Kidney (tissue), 14 donors: Measurements from ENCODE around the gene STAT5B. TPM values are rescaled to one million over a fixed set of nuclear protein-coding genes. Genes with fewer than 3 reads are reported as not detected.
"Not testable (repeated sequence)": the region's sequence is repeated elsewhere in the genome, so short reads cannot be mapped to it uniquely, and the experiment has no call there.

Source experiments
- DNase-seq, 5 donors: peaks; one replicate each; pipeline ENCODE4 v3.0.0-alpha.2; 2013 to 2020
- FAIRE-seq: peaks from 2 replicates; lab custom pipeline; 2012; peaks lifted over from hg19 to GRCh38; lab: Jason Lieb, UNC
- H3K27ac ChIP-seq, 2 donors: one replicate each; pipeline ENCODE4 v1.7.0; 2013; ENCODE audit warnings: low read depth in 2 of 2, low read length in 2 of 2, inconsistent platforms in 1 of 2
- H3K27me3 ChIP-seq: one replicate; pipeline ENCODE4 v1.7.1; 2013; ENCODE audit warnings: low read length, inconsistent platforms; ENCODE audit not compliant: control insufficient read depth, insufficient read depth
- H3K36me3 ChIP-seq, 3 donors: one replicate each; pipeline versions ENCODE4 v1.7.0 to v1.7.1; 2013; ENCODE audit warnings: low read length in 3 of 3, control low read depth in 1 of 3, inconsistent platforms in 1 of 3; ENCODE audit not compliant: insufficient read depth in 3 of 3, control insufficient read depth in 2 of 3
- H3K4me1 ChIP-seq, 3 donors: one replicate each; pipeline versions ENCODE4 v1.7.0 to v1.7.1; 2013; ENCODE audit warnings: low read length in 3 of 3, inconsistent platforms in 1 of 3, low read depth in 1 of 3; ENCODE audit not compliant: control insufficient read depth in 2 of 3, insufficient read depth in 2 of 3
- H3K4me3 ChIP-seq, 3 donors: one replicate each; pipeline versions ENCODE4 v1.7.0 to v1.8.1; 2013; ENCODE audit warnings: low read length in 3 of 3, control low read depth in 1 of 3, inconsistent platforms in 1 of 3
- H3K9ac ChIP-seq, 3 donors: one replicate each; pipeline versions ENCODE4 v1.7.0 to v1.7.1; 2013; ENCODE audit warnings: low read length in 3 of 3, control low read depth in 1 of 3, inconsistent platforms in 1 of 3
- H3K9me3 ChIP-seq, 3 donors: one replicate each; pipeline versions ENCODE4 v1.7.0 to v1.7.1; 2013; ENCODE audit warnings: low read length in 3 of 3, control low read depth in 1 of 3, inconsistent platforms in 1 of 3; ENCODE audit not compliant: control insufficient read depth in 2 of 3, insufficient read depth in 1 of 3
- intact Hi-C: fragments of 100-400 bp; cut with DNase I; formaldehyde crosslinking; loops from one replicate; pipeline ENCODE4 v1.11.1; 2022
- polyA plus RNA-seq: library from polyadenylated mRNA; stranded (reverse); fragments of 350-450 nt; fragmentation: Illumina TruSeq; extraction: RNeasy Lipid Tissue Mini Kit (QIAGEN cat#74804); gene quantifications from one replicate; pipeline ENCODE4 v1.2.3, GENCODE V29; 2014; ENCODE audit warnings: low read depth, low replicate concordance; ENCODE audit not compliant: insufficient read depth
- total RNA-seq: library from RNA; stranded (reverse); fragmentation: NEBNext Ultra II Directional; extraction: Animal tissue kit (Norgen Biotek cat#: 25700); gene quantifications from one replicate; pipeline ENCODE4 v1.2.1, GENCODE V29; 2021
- TF ChIP-seq, protein P1 (sequence below): IDR thresholded peaks from 3 replicates; pipeline ENCODE4 v1.5.1; 2012; ENCODE audit warnings: mild to moderate bottlenecking, moderate library complexity, borderline replicate concordance; ENCODE audit not compliant: insufficient read depth; ENCODE audit errors: extremely low read depth
- donor health status: control.
- donor health status: control.
- donor health status: control.
- donor health status: control.
- donor health status: control.
- donor health status: DM: yes; HTN: yes; CAD: no.
- donor health status: Normal renal cell carcinoma (clear cell type).

The STAT5B gene
- total and polyA plus RNA-seq, 2 donors from 2014 or later = 20.4 to 68.0 TPM

DNA sequence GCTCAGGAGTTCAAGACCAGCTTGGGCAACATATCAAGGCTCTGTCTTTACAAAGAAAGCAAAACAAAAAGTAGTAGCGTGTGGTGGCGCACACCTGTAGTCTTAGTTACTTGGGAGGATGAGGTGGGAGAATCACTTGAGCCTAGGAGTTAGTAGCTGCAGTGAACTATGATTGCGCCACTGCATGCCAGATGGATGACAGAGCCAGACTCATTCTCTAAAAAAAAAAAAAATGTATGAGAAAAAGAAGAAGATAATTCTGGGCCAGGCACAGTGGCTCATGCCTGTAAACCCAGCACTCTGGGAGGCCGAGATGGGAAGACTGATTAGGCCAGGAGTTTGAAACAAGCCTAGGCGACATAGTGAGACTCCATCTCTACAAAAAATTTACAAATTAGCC, 28.5 kb downstream of the STAT5B start:
- Histone ChIP-seq H3K27ac (peak overlapping the region in 1 of 2 donors; percentile 96), H3K9me3 (no peaks in the 10 kb centered on the region), H3K36me3 (no peaks in the 10 kb centered on the region), H3K27me3 (no peaks in the 10 kb centered on the region), H3K4me3 (no peak overlapping the region), H3K9ac (no peak overlapping the region), H3K4me1 (peaks cover 3 to 11% (median 7%) of the 10 kb centered on the region in 3 donors)
- TF ChIP-seq, protein P1, sequence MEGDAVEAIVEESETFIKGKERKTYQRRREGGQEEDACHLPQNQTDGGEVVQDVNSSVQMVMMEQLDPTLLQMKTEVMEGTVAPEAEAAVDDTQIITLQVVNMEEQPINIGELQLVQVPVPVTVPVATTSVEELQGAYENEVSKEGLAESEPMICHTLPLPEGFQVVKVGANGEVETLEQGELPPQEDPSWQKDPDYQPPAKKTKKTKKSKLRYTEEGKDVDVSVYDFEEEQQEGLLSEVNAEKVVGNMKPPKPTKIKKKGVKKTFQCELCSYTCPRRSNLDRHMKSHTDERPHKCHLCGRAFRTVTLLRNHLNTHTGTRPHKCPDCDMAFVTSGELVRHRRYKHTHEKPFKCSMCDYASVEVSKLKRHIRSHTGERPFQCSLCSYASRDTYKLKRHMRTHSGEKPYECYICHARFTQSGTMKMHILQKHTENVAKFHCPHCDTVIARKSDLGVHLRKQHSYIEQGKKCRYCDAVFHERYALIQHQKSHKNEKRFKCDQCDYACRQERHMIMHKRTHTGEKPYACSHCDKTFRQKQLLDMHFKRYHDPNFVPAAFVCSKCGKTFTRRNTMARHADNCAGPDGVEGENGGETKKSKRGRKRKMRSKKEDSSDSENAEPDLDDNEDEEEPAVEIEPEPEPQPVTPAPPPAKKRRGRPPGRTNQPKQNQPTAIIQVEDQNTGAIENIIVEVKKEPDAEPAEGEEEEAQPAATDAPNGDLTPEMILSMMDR = no peak
- intact Hi-C loops = no loop called here
- DNase-seq (no peak), FAIRE-seq (no peak)

DNA sequence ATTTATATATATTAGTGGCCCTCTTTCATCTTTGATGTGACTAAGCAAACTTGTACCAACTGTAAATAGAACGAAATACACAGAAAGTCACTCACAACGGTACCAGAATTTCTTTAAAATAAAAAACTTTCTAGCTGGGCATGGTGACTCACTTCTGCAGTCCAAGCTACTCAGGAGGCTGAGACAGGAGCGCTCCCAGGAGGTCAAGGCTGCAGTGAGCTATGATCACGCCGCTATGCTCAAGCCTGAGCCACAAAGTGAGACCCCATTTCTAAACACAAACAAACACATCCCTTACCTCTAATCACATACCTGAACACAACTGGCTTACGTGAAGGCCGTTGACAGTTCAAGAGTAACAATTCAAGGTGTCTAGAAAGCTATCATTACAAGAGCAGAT, 29.7 kb downstream of the STAT5B start:
- Histone ChIP-seq H3K36me3 (no peaks in the 10 kb centered on the region), H3K4me3 (no peak overlapping the region), H3K4me1 (peaks cover 0 to 11% (median 3%) of the 10 kb centered on the region in 3 donors), H3K9ac (no peak overlapping the region), H3K27me3 (no peaks in the 10 kb centered on the region), H3K9me3 (no peaks in the 10 kb centered on the region), H3K27ac (no peak overlapping the region)
- FAIRE-seq = no peak
- TF ChIP-seq, protein P1 = no peak
- intact Hi-C loops = no loop called here
- DNase-seq = no peak

DNA sequence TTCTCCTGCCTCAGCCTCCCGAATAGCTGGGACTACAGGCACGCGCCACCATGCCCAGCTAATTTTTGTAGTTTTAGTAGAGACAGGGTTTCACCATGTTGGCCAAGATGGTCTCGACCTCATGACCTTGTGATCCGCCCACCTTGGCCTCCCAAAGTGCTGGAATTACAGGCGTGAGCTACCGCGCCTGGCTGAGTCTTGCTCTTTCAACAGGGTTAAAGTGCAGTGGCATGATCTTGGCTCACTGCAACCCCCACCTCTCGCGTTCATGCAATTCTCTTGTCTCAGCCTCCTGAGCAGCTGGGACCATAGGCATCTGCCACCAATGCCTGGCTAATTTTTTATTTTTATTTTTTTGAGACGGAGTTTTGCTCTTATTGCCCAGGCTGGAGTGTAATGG, 31.0 kb downstream of the STAT5B start:
- H3K4me3 ChIP-seq, H3K9me3 ChIP-seq, H3K27me3 ChIP-seq, H3K36me3 ChIP-seq, FAIRE-seq, H3K27ac ChIP-seq, H3K9ac ChIP-seq, DNase-seq, intact Hi-C loops: not testable (repeated sequence)
- peaks cover 0 to 11% (median 3%) of the 10 kb centered on the region in 3 donors for H3K4me1 ChIP-seq

DNA sequence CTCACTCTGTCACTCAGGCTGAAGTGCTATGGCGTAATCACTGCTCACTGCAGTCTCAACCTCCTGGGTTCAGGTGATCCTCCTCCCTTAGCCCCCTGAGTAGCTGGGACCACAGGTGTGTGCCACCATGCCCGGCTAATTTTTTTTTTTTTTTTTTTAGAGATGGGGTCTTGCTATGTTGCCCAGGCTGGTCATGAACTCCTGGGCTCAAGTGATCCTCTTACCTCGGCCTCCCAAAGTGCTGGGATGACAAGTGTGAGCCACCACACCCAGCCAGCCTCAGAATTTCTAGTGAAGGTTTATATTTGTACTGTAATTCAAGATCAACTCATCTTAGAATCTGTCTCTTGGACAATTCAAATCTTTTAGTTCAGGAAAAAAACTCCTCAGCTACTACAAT, 32.1 kb downstream of the STAT5B start:
- DNase-seq, H3K9me3 ChIP-seq, intact Hi-C loops, H3K27ac ChIP-seq, H3K4me3 ChIP-seq, FAIRE-seq, H3K36me3 ChIP-seq, H3K9ac ChIP-seq, H3K27me3 ChIP-seq: not testable (repeated sequence)
- H3K4me1 ChIP-seq = peaks cover 0 to 11% (median 3%) of the 10 kb centered on the region in 3 donors
